HCT116 (cell line): ENCODE measurements around the gene HMCN2. TPM values are rescaled to one million over a fixed set of nuclear protein-coding genes. Genes with fewer than 3 reads are reported as not detected.

ENCODE experiments used
- ATAC-seq: fragments of 200-7000 bp; cut with Tn5 transposase; 2 replicates; pipeline ENCODE4 v1.9.1; 2020; ENCODE audit warnings: mild to moderate bottlenecking, moderate library complexity
- BruUV-seq: library from RNA; stranded (reverse); fragments of 400-500 nt; replicated peaks from 2 replicates; lab custom pipeline; 2021; lab: Mats Ljungman, UMichigan
- CTCF ChIA-PET: fragments of 300-600 bp; sonication (Branson Sonifier 250); formaldehyde crosslinking; loops from one replicate; lab custom pipeline; 2021; ENCODE audit warnings: antibody characterized with exemption; lab: Charles Lee
- POLR2A ChIA-PET: fragments of 300-600, 350-600 bp; sonication (Branson Sonifier 250); formaldehyde crosslinking; loops from one replicate; lab custom pipeline; 2021; ENCODE audit warnings: antibody characterized with exemption; lab: Charles Lee
- RAD21 ChIA-PET, 2 experiments: fragments of 300-600 bp; sonication (Branson Sonifier 250); formaldehyde crosslinking; loops; one replicate each; lab custom pipeline; 2023; ENCODE audit warnings: low total read pairs in 2 of 2; ENCODE audit not compliant: uncharacterized antibody in 2 of 2, unreplicated experiment in 2 of 2, low non-redundant PET in 1 of 2; lab: Charles Lee
- DNase-seq: peaks from one replicate; pipeline ENCODE4 v3.0.0-alpha.2; 2010; ENCODE audit warnings: low read depth, low spot score
- H2AFZ ChIP-seq: fragments of 200-600 bp; shearing (Covaris generic), sonication (generic); 2 replicates; pipeline ENCODE4 v1.6.1; 2017; ENCODE audit warnings: low read depth, mixed run types, mixed read lengths, antibody characterized with exemption, low read length; ENCODE audit not compliant: poor library complexity, severe bottlenecking
- H3K27ac ChIP-seq: 2 replicates; pipeline ENCODE4 v1.5.1; 2012; ENCODE audit warnings: low read depth, low read length
- H3K27me3 ChIP-seq: fragments of 200-600 bp; sonication (generic); 2 replicates; pipeline ENCODE4 v1.6.1; 2016; ENCODE audit warnings: mixed run types, low read length, mixed read lengths; ENCODE audit not compliant: insufficient read depth
- H3K36me3 ChIP-seq, 2 experiments: fragments of 200-500 bp in 1 of 2; fragments of 200-600 bp in 1 of 2; sonication (Bioruptor generic) in 1 of 2; sonication (generic) in 1 of 2; 2 replicates each; pipeline versions ENCODE4 v1.5.1 to v1.6.1; 2014 to 2016; ENCODE audit warnings: low read length in 2 of 2, inconsistent platforms in 1 of 2, mixed read lengths in 1 of 2, mixed run types in 1 of 2; ENCODE audit not compliant: insufficient read depth in 2 of 2, control insufficient read depth in 1 of 2
- H3K4me1 ChIP-seq, 2 experiments: fragments of 200-600 bp in 1 of 2; sonication (generic) in 1 of 2; 2 replicates each; pipeline versions ENCODE4 v1.5.1 to v1.6.1; 2012 to 2017; ENCODE audit warnings: low read length in 2 of 2, inconsistent platforms in 1 of 2, mild to moderate bottlenecking in 1 of 2, mixed read lengths in 1 of 2, mixed run types in 1 of 2, moderate library complexity in 1 of 2; ENCODE audit not compliant: insufficient read depth in 2 of 2, control insufficient read depth in 1 of 2
- H3K4me2 ChIP-seq: fragments of 200-600 bp; sonication (generic); 2 replicates; pipeline ENCODE4 v1.6.1; 2017; ENCODE audit warnings: mixed run types, low read length, mixed read lengths
- H3K4me3 ChIP-seq, 2 experiments: fragments of 200-600 bp in 1 of 2; sonication (generic) in 1 of 2; replicated peaks in 1 of 2; 2 replicates each; pipeline ENCODE4 v1.5.1; 2011 to 2016; ENCODE audit warnings: low read length in 2 of 2, control low read depth in 1 of 2, low read depth in 1 of 2, mild to moderate bottlenecking in 1 of 2, mixed read lengths in 1 of 2, mixed run types in 1 of 2
- H3K79me2 ChIP-seq: fragments of 200-600 bp; sonication (generic); 2 replicates; pipeline ENCODE4 v1.6.1; 2017; ENCODE audit warnings: mild to moderate bottlenecking, mixed run types, low read length, moderate library complexity, mixed read lengths; ENCODE audit not compliant: insufficient read depth
- H3K9ac ChIP-seq: fragments of 200-600 bp; sonication (generic); 2 replicates; pipeline ENCODE4 v1.6.1; 2016; ENCODE audit warnings: low read length, mixed read lengths
- H3K9me2 ChIP-seq: fragments of 200-600 bp; sonication (generic), shearing (Covaris generic); 2 replicates; pipeline ENCODE4 v1.6.1; 2017; ENCODE audit warnings: mixed run types, mild to moderate bottlenecking, moderate library complexity; ENCODE audit not compliant: insufficient read depth
- H3K9me3 ChIP-seq, 2 experiments: fragments of 200-500 bp in 1 of 2; fragments of 200-600 bp in 1 of 2; sonication (Bioruptor generic) in 1 of 2; sonication (generic) in 1 of 2; 2 replicates each; pipeline ENCODE4 v1.6.1; 2014 to 2017; ENCODE audit warnings: low read length in 2 of 2, mixed read lengths in 2 of 2, inconsistent platforms in 1 of 2, low read depth in 1 of 2, mild to moderate bottlenecking in 1 of 2, mixed run types in 1 of 2, moderate library complexity in 1 of 2; ENCODE audit not compliant: control insufficient read depth in 1 of 2, insufficient read depth in 1 of 2
- H4K20me1 ChIP-seq: fragments of 200-600 bp; sonication (generic), shearing (Covaris generic); 2 replicates; pipeline ENCODE4 v1.6.1; 2017; ENCODE audit warnings: mixed run types, mild to moderate bottlenecking, moderate library complexity; ENCODE audit not compliant: insufficient read depth
- ELF1 ChIP-seq: IDR thresholded peaks from 2 replicates; pipeline ENCODE4 v1.6.1; 2012; ENCODE audit warnings: low read depth, borderline replicate concordance
- FOSL1 ChIP-seq: IDR thresholded peaks from 2 replicates; pipeline ENCODE4 v1.6.1; 2012; ENCODE audit warnings: low read depth
- JUND ChIP-seq: IDR thresholded peaks from 2 replicates; pipeline ENCODE4 v1.6.1; 2012
- POLR2A ChIP-seq: IDR thresholded peaks from 2 replicates; pipeline ENCODE4 v1.7.0; 2011; ENCODE audit warnings: borderline replicate concordance; ENCODE audit not compliant: insufficient read depth, insufficient read length; ENCODE audit errors: extremely low read depth
- RAD21 ChIP-seq: IDR thresholded peaks from 2 replicates; pipeline ENCODE4 v1.6.1; 2012; ENCODE audit warnings: low read depth, mild to moderate bottlenecking
- SIN3A ChIP-seq: IDR thresholded peaks from 2 replicates; pipeline ENCODE4 v1.6.1; 2012; ENCODE audit warnings: low read depth
- SP1 ChIP-seq: IDR thresholded peaks from 2 replicates; pipeline ENCODE4 v1.6.1; 2012; ENCODE audit warnings: low read depth
- SRF ChIP-seq: IDR thresholded peaks from 2 replicates; pipeline ENCODE4 v1.6.1; 2012; ENCODE audit warnings: low read depth
- YY1 ChIP-seq: IDR thresholded peaks from 2 replicates; pipeline ENCODE4 v1.6.1; 2011; ENCODE audit warnings: low read length, low read depth, moderate library complexity, mild to moderate bottlenecking; ENCODE audit not compliant: insufficient replicate concordance; ENCODE audit errors: extremely low read depth
- ZFX ChIP-seq: fragments of 450-650 bp; IDR thresholded peaks from 2 replicates; pipeline ENCODE4 v1.6.1; 2017
- ZNF274 ChIP-seq: fragments of 200-500 bp; sonication (Bioruptor generic); IDR thresholded peaks from 2 replicates; pipeline ENCODE4 v1.6.1; 2014; ENCODE audit warnings: mild to moderate bottlenecking, low read depth, low read length, inconsistent platforms
- intact Hi-C: fragments of 100-400 bp; cut with micrococcal nuclease; formaldehyde crosslinking; loops from 2 replicates; pipeline ENCODE4 v1.10.0; 2022
- total RNA-seq: library from RNA; stranded (reverse); gene quantifications from one replicate; pipeline ENCODE4 v1.2.1, GENCODE V29; 2021; ENCODE audit not compliant: unreplicated experiment
- TF ChIP-seq, protein P1 (sequence below): IDR thresholded peaks from 2 replicates; pipeline ENCODE4 v1.6.1; 2012; ENCODE audit warnings: low read depth
- TF ChIP-seq, protein P2 (sequence below), 3 experiments: fragments of 200-600 bp in 1 of 3; sonication (generic) in 1 of 3; IDR thresholded peaks in 2 of 3; conservative IDR thresholded peaks in 1 of 3; 2 replicates each; pipeline ENCODE4 v1.5.1; 2012 to 2017; ENCODE audit warnings: low read depth in 2 of 3, low read length in 2 of 3, antibody characterized with exemption in 1 of 3, borderline replicate concordance in 1 of 3, control low read depth in 1 of 3, mild to moderate bottlenecking in 1 of 3, mixed read lengths in 1 of 3, mixed run types in 1 of 3, moderate library complexity in 1 of 3; ENCODE audit not compliant: insufficient read depth in 1 of 3
- TF ChIP-seq, protein P3 (sequence below): IDR thresholded peaks from 2 replicates; pipeline ENCODE4 v1.6.1; 2011; ENCODE audit warnings: mild to moderate bottlenecking, low read length, moderate library complexity; ENCODE audit not compliant: insufficient replicate concordance; ENCODE audit errors: extremely low read depth
- TF ChIP-seq, protein P4 (sequence below): IDR thresholded peaks from 2 replicates; pipeline ENCODE4 v1.6.1; 2012

The HMCN2 gene
- total RNA-seq, 1 experiment from 2014 or later, result 0.22 TPM

- POLR2A ChIA-PET, result no interaction called here
These were observed 20.1 kb upstream of the HMCN2 start for GRCh38 chr9:130245474-130245873.

More at GRCh38 chr9:130245474-130245873, 20.1 kb upstream of the HMCN2 start:
- no peak for ATAC-seq
- H3K9me3 ChIP-seq, result no peaks in the 10 kb centered on the region
- no peak overlapping the region for H3K9ac ChIP-seq
- H3K4me2 ChIP-seq, result no peak overlapping the region
- intact Hi-C loops, result no loop called here
- no peaks in the 10 kb centered on the region for H3K36me3 ChIP-seq
- ChIA-PET RAD21 (no interaction called here), CTCF (no interaction called here)
- H3K27me3 ChIP-seq, result no peaks in the 10 kb centered on the region
- TF ChIP-seq ZFX, result no peak
- no peak for TF ChIP-seq SRF
- no peak for TF ChIP-seq ELF1
- TF ChIP-seq, protein P1, sequence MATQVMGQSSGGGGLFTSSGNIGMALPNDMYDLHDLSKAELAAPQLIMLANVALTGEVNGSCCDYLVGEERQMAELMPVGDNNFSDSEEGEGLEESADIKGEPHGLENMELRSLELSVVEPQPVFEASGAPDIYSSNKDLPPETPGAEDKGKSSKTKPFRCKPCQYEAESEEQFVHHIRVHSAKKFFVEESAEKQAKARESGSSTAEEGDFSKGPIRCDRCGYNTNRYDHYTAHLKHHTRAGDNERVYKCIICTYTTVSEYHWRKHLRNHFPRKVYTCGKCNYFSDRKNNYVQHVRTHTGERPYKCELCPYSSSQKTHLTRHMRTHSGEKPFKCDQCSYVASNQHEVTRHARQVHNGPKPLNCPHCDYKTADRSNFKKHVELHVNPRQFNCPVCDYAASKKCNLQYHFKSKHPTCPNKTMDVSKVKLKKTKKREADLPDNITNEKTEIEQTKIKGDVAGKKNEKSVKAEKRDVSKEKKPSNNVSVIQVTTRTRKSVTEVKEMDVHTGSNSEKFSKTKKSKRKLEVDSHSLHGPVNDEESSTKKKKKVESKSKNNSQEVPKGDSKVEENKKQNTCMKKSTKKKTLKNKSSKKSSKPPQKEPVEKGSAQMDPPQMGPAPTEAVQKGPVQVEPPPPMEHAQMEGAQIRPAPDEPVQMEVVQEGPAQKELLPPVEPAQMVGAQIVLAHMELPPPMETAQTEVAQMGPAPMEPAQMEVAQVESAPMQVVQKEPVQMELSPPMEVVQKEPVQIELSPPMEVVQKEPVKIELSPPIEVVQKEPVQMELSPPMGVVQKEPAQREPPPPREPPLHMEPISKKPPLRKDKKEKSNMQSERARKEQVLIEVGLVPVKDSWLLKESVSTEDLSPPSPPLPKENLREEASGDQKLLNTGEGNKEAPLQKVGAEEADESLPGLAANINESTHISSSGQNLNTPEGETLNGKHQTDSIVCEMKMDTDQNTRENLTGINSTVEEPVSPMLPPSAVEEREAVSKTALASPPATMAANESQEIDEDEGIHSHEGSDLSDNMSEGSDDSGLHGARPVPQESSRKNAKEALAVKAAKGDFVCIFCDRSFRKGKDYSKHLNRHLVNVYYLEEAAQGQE, result no peak
- no peak for TF ChIP-seq RAD21
- no peak for TF ChIP-seq JUND
- no peak for TF ChIP-seq POLR2A
- TF ChIP-seq SP1, result no peak
- TF ChIP-seq, protein P2, sequence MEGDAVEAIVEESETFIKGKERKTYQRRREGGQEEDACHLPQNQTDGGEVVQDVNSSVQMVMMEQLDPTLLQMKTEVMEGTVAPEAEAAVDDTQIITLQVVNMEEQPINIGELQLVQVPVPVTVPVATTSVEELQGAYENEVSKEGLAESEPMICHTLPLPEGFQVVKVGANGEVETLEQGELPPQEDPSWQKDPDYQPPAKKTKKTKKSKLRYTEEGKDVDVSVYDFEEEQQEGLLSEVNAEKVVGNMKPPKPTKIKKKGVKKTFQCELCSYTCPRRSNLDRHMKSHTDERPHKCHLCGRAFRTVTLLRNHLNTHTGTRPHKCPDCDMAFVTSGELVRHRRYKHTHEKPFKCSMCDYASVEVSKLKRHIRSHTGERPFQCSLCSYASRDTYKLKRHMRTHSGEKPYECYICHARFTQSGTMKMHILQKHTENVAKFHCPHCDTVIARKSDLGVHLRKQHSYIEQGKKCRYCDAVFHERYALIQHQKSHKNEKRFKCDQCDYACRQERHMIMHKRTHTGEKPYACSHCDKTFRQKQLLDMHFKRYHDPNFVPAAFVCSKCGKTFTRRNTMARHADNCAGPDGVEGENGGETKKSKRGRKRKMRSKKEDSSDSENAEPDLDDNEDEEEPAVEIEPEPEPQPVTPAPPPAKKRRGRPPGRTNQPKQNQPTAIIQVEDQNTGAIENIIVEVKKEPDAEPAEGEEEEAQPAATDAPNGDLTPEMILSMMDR (IDR thresholded peaks at IDR 0.05 in 2 of 3, conservative IDR thresholded peaks at IDR 0.05 in 1 of 3; ENCODE audit: borderline replicate concordance in 1 of 3, insufficient read depth in 1 of 3, low read depth in 2 of 3, low read length in 2 of 3), result no peak
- no peak for TF ChIP-seq FOSL1
- TF ChIP-seq, protein P3, sequence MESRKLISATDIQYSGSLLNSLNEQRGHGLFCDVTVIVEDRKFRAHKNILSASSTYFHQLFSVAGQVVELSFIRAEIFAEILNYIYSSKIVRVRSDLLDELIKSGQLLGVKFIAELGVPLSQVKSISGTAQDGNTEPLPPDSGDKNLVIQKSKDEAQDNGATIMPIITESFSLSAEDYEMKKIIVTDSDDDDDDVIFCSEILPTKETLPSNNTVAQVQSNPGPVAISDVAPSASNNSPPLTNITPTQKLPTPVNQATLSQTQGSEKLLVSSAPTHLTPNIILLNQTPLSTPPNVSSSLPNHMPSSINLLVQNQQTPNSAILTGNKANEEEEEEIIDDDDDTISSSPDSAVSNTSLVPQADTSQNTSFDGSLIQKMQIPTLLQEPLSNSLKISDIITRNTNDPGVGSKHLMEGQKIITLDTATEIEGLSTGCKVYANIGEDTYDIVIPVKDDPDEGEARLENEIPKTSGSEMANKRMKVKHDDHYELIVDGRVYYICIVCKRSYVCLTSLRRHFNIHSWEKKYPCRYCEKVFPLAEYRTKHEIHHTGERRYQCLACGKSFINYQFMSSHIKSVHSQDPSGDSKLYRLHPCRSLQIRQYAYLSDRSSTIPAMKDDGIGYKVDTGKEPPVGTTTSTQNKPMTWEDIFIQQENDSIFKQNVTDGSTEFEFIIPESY, result no peak
- TF ChIP-seq ZNF274, result no peak
- TF ChIP-seq, protein P4, sequence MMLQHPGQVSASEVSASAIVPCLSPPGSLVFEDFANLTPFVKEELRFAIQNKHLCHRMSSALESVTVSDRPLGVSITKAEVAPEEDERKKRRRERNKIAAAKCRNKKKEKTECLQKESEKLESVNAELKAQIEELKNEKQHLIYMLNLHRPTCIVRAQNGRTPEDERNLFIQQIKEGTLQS, result no peak
- no peak for TF ChIP-seq SIN3A
- TF ChIP-seq YY1, result no peak
- no peaks in the 10 kb centered on the region for H4K20me1 ChIP-seq
- no TSS peak for BruUV-seq
- no peak overlapping the region for H3K27ac ChIP-seq
- no peak overlapping the region for H2AFZ ChIP-seq
- no peak for DNase-seq
- no peaks in the 10 kb centered on the region for H3K79me2 ChIP-seq
- H3K4me3 ChIP-seq, result no peak overlapping the region
- H3K4me1 ChIP-seq, result peaks cover 0 to 14% of the 10 kb centered on the region in 2 experiments; a peak in 2 of 4 replicates
- H3K9me2 ChIP-seq, result no peaks in the 10 kb centered on the region
